H1 (cell line): ENCODE results near the gene VASH1. TPM values are rescaled to one million over a fixed set of nuclear protein-coding genes. Genes with fewer than 3 reads are reported as not detected.

ENCODE experiments used
- CHD7 ChIP-seq: fragments of 300-600 bp; sonication (generic); IDR thresholded peaks from 2 replicates; pipeline ENCODE4 v1.7.1; 2012; ENCODE audit warnings: low read length, moderate library complexity, mild to moderate bottlenecking, inconsistent platforms; ENCODE audit not compliant: insufficient replicate concordance
- GTF2F1 ChIP-seq: IDR thresholded peaks from 2 replicates; pipeline ENCODE4 v1.6.1; 2012; ENCODE audit warnings: low read depth, low read length, improper control_type of control experiment, borderline replicate concordance
- JUN ChIP-seq: IDR thresholded peaks from 2 replicates; pipeline ENCODE4 v1.6.1; 2011; ENCODE audit warnings: low read depth, mild to moderate bottlenecking, improper control_type of control experiment, low read length
- polyA plus RNA-seq, 7 experiments: library from polyadenylated mRNA; depleted of rRNA in 3 of 7; stranded (reverse) in 5 of 7; unstranded in 2 of 7; fragments of >200 nt in 5 of 7; fragments of 200-250 nt in 2 of 7; gene quantifications; 1 replicate in 5 of 7; 2 replicates in 1 of 7; 4 replicates in 1 of 7; pipeline versions ENCODE4 v1.2.1 to v1.2.3, GENCODE V29; 2011 to 2013; ENCODE audit warnings: missing spikeins in 2 of 7, mixed read lengths in 2 of 7
- total RNA-seq: library from RNA; stranded (reverse); fragmentation: NEBNext Ultra II Directional; extraction: Animal tissue kit (Norgen Biotek cat#: 25700); gene quantifications from 2 replicates; pipeline ENCODE4 v1.2.1, GENCODE V29; 2021

VASH1 gene
- total and polyA plus RNA-seq, 2 of the 8 experiments (the other 6 are each of a cell fraction or from before 2014, with no cell fraction given) = 3.1 to 6.4 TPM

DNA sequence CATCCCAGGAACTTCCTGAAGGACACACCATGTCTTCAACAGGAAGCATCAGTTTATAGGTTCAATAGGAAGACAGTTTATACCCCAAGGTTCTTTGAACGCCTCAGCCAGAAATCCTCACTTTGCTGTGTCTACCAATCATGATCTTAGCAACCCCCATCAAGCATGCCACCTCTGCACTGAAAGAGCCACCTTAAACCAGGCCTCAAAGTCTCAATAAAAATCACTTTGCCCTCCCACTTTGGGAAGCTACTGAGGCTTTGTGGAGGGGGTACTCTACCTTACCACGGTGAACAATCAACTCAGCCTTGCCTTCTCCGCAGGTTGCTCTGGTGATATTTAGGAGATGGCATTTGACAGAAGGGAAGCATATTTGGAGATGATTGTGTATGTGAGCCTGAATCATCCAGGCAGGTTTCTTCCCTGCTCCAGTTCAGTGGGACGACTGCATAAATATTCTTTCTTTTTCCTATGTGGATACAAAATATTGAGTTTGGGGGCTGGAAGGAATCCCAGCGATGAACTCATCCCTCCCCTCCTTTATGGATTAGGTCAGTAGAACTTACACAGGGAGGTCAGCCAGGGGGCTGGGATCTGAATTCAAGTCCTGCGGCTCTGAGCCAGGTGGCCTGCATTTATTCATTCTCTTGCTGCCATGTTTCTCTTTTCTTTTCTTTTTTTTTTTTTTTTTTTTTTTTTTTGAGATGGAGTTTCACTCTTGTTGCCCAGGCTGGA is 42.8 kb upstream of the VASH1 start (continued):
- TF ChIP-seq CHD7 = no peak
- no peak for TF ChIP-seq JUN
- TF ChIP-seq GTF2F1 = no peak
